Naive thymus-derived CD8-positive, alpha-beta T cell (primary cell): Measurements from ENCODE around the gene SYT7. TPM values are rescaled to one million over a fixed set of nuclear protein-coding genes. Genes with fewer than 3 reads are reported as not detected.

Experiments
- ATAC-seq, 2 donors: fragments of 150-1000 bp; cut with Tn5 transposase in 1 of 2; sonication (Bioruptor Pico), chemical (Tn5 transposase) in 1 of 2; 1 replicate in 1 of 2; 2 replicates in 1 of 2; pipeline ENCODE4 v1.10.0; 2021; ENCODE audit warnings: mild to moderate bottlenecking in 2 of 2, moderate library complexity in 2 of 2
- POLR2A ChIA-PET: fragments of 350-600 bp; sonication (Branson Sonifier 250); formaldehyde crosslinking; loops from one replicate; lab custom pipeline; 2021; ENCODE audit warnings: antibody characterized with exemption; lab: Charles Lee
- DNase-seq, 10 donors: peaks; one replicate each; pipeline versions ENCODE4 v3.0.0 to v3.0.0-alpha.2; 2020 to 2022
- H3K27ac Mint-ChIP-seq, 10 donors: one replicate each; pipeline ENCODE4 v1.8.0; 2020 to 2022; ENCODE audit warnings: mild to moderate bottlenecking in 10 of 10, mixed read lengths in 10 of 10, moderate library complexity in 4 of 10, inconsistent platforms in 1 of 10
- H3K27me3 Mint-ChIP-seq, 5 donors: one replicate each; pipeline ENCODE4 v1.8.0; 2021 to 2022; ENCODE audit warnings: mixed read lengths in 5 of 5
- H3K36me3 Mint-ChIP-seq, 3 donors: one replicate each; pipeline ENCODE4 v1.8.0; 2020 to 2022; ENCODE audit warnings: mixed read lengths in 3 of 3, mild to moderate bottlenecking in 2 of 3, inconsistent platforms in 1 of 3
- H3K4me1 Mint-ChIP-seq, 4 donors: one replicate each; pipeline ENCODE4 v1.8.0; 2021 to 2022; ENCODE audit warnings: mixed read lengths in 4 of 4
- H3K4me3 Mint-ChIP-seq, 10 donors: one replicate each; pipeline ENCODE4 v1.8.0; 2020 to 2022; ENCODE audit warnings: mild to moderate bottlenecking in 10 of 10, mixed read lengths in 10 of 10, moderate library complexity in 6 of 10, inconsistent platforms in 1 of 10
- H3K9me3 Mint-ChIP-seq, 9 donors: one replicate each; pipeline ENCODE4 v1.8.0; 2020 to 2022; ENCODE audit warnings: mixed read lengths in 9 of 9, mild to moderate bottlenecking in 3 of 9, inconsistent platforms in 1 of 9, moderate library complexity in 1 of 9
- polyA plus RNA-seq, 3 donors: library from polyadenylated mRNA; unstranded; fragments of 300-500 nt; fragmentation: Illumina TruSeq; gene quantifications; one replicate each; pipeline ENCODE4 v1.2.3, GENCODE V29; 2021
- total RNA-seq, 8 experiments: library from RNA in 2 of 8; stranded (reverse) in 2 of 8; gene quantifications; one replicate each; pipeline ENCODE4 v1.2.3 and lab custom pipeline; 2021 to 2026

Gene SYT7, protein sequence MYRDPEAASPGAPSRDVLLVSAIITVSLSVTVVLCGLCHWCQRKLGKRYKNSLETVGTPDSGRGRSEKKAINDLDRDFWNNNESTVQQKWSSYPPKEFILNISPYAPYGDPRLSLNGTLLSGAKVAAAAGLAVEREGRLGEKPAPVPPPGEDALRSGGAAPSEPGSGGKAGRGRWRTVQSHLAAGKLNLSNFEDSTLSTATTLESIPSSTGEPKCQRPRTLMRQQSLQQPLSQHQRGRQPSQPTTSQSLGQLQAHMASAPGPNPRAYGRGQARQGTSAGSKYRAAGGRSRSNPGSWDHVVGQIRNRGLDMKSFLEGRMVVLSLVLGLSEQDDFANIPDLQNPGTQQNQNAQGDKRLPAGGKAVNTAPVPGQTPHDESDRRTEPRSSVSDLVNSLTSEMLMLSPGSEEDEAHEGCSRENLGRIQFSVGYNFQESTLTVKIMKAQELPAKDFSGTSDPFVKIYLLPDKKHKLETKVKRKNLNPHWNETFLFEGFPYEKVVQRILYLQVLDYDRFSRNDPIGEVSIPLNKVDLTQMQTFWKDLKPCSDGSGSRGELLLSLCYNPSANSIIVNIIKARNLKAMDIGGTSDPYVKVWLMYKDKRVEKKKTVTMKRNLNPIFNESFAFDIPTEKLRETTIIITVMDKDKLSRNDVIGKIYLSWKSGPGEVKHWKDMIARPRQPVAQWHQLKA
- total RNA-seq (not detected), polyA plus RNA-seq (under 1 TPM in 1 of 3 donors, not detected in 2; 0.06 TPM), total RNA-seq (lab: John Stamatoyannopoulos, UW) (0 to 0.71 (median 0.20) reads per million in 6 experiments)

DNA sequence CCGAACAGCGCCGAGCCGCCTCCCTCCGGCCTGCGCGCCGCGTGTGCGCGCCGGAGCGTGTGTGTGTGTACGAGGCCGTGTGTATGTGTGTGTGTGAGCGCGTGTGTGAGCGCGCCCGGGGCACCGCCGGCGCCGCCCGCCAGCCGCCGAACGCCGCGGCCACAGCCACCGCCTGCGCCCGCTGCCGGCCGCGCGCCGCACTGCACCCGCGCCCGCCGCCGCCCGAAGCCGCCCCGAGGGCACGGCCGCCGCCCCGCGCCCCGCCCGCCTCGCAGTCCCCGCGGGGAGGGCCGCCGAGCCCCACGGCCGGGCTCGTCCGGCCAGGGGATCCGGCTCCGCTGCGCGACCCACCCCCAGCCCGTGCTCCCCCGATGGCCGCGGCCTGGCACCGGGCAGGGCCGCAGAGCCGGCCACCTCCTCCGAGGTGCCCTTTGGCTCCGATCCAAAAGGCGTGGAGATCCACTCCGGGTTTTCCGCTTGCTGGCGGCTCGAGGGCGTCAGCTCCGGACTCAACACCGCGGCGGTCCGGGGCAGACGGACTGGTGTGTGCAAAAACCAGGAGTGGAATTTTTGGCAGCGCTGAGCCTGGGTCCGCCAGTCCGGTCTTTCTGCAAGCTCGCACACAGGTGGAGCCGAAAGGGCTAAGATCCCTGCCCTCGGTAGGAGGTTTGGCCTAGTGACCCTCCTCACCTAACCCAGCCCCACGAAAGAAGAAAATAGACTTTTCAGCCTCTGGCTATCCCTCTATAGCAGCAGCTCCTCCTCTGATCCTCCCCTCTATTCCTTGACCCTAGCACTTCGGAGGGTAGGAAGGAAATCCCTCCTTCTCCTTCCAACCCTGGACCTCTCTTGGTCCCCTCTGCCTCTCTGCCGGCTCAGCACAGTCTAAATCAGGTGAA lies at the start of gene SYT7:
Gene SYT7, minus strand, starts transcription at position 47 of the 899 bp plus-strand sequence. CDS start 256 bp downstream, outside the sequence.
- peak within 1 kb of the TSS; percentile 78 to 90 (median 85) for H3K4me3 Mint-ChIP-seq
- ATAC-seq = peak; percentile 86
- H3K27me3 Mint-ChIP-seq = peaks cover 17 to 57% (median 34%) of the 10 kb centered on the region in 5 donors
- POLR2A ChIA-PET = interaction anchor here (0.8 to 1.6 kb wide), 2 partner anchors 151 to 211 kb away, joined by 3 to 4 read pairs; partner anchors contain the start of genes CPSF7, FEN1, SDHAF2 and TMEM258
- H3K36me3 Mint-ChIP-seq = no peaks in the 10 kb centered on the region
- no peaks in the 10 kb centered on the region for H3K9me3 Mint-ChIP-seq
- peak within 1 kb of the TSS in 9 of 10 donors; percentile 19 to 85 (median 74) for H3K27ac Mint-ChIP-seq
- DNase-seq = peak; percentile 79 to 100 (median 92)
- peaks cover 6 to 19% (median 13%) of the 10 kb centered on the region in 4 donors for H3K4me1 Mint-ChIP-seq

DNA sequence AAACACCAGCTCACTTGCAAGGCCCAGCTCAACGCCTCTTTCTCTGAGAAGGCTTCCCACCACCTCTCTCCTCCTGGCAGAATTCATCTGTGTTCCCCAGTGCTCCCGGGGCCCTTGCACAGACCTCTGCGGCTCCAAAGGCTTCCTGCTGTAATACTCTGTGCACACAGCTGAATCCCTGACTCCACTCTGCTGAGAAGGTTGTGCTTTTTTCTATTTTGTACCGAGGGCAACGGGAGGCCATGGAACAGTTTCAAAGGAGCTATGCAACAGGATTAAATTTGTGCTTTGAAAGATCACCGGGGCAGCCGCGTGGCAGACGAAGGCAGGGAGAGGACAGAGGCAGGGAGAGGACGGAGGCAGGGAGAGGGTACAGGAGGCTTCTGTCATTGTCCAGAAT lies 49.2 kb upstream of the SYT7 start:
- POLR2A ChIA-PET = no interaction called here
- H3K27me3 Mint-ChIP-seq = peaks cover 3 to 32% (median 7%) of the 10 kb centered on the region in 5 donors
- H3K27ac Mint-ChIP-seq = no peak overlapping the region
- DNase-seq (no peak), ATAC-seq (no peak)
- H3K4me3 Mint-ChIP-seq = no peak overlapping the region
- H3K4me1 Mint-ChIP-seq = no peaks in the 10 kb centered on the region
- H3K36me3 Mint-ChIP-seq = peaks cover 0 to 3% (median 0%) of the 10 kb centered on the region in 3 donors
- H3K9me3 Mint-ChIP-seq = peaks cover 0 to 1% (median 0%) of the 10 kb centered on the region in 9 donors

DNA sequence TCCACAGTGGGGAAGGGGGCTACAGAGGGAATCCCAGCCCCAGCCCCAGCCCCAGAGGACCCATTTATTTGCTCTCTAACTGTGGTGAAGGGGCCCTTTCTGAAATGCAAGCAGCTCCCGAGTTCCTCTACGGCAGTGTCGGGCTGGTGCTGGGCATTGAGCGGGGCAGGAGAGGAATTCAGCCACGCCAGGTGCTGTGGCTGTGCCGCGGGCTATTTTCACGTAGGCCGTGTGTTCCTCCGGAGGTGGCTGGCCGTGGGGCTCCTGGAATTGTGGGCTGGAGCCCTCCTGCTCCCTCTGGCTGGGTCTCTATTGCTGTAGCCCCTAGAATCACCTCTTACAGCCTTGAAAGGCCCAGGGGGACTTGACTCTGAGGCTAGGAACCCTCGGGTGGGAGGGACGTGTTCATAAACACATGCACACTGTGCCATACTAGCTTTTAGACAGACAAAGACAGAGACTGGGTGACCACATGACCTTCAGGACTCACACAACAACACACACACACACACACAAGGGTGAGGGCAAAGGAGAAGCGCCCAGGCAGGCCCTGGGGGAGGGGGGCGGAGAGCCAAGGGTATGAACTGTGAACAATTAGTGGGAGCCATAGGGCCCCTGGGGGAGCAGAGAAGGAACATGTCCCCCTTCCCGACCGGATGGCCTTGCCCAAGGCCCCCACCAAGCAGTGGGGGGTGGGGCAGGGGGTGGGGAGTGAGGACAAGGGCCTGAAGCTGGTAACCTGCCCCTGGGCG lies 48.4 kb upstream of the SYT7 start:
- DNase-seq = no peak
- H3K27ac Mint-ChIP-seq = no peak overlapping the region
- H3K4me3 Mint-ChIP-seq = no peak overlapping the region
- ATAC-seq = no peak
- peaks cover 3 to 32% (median 7%) of the 10 kb centered on the region in 5 donors for H3K27me3 Mint-ChIP-seq
- H3K4me1 Mint-ChIP-seq = no peaks in the 10 kb centered on the region
- POLR2A ChIA-PET = no interaction called here
- peaks cover 0 to 3% (median 0%) of the 10 kb centered on the region in 3 donors for H3K36me3 Mint-ChIP-seq
- H3K9me3 Mint-ChIP-seq = peaks cover 0 to 1% (median 0%) of the 10 kb centered on the region in 9 donors

DNA sequence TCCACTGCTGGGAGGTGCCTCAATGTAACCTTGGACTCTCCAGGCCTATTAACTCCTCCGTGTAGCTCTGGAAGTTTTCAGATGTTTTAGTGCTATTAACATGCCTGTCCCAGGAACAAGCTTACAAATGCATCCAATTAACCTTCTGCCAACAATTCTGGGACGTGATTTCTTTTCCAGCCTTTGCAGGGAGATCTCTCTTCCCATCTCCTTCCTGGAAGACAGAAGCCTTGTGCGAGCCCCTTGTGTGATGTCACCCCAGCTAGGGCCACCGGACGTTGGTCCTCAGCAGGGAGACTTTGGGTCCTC lies 47.7 kb upstream of the SYT7 start:
- Mint-ChIP-seq H3K4me3 (no peak overlapping the region), H3K36me3 (peaks cover 0 to 3% (median 0%) of the 10 kb centered on the region in 3 donors), H3K27ac (no peak overlapping the region), H3K27me3 (peaks cover 3 to 32% (median 6%) of the 10 kb centered on the region in 5 donors), H3K4me1 (no peaks in the 10 kb centered on the region), H3K9me3 (peaks cover 0 to 1% (median 0%) of the 10 kb centered on the region in 9 donors)
- POLR2A ChIA-PET = no interaction called here
- ATAC-seq = no peak
- DNase-seq = no peak

DNA sequence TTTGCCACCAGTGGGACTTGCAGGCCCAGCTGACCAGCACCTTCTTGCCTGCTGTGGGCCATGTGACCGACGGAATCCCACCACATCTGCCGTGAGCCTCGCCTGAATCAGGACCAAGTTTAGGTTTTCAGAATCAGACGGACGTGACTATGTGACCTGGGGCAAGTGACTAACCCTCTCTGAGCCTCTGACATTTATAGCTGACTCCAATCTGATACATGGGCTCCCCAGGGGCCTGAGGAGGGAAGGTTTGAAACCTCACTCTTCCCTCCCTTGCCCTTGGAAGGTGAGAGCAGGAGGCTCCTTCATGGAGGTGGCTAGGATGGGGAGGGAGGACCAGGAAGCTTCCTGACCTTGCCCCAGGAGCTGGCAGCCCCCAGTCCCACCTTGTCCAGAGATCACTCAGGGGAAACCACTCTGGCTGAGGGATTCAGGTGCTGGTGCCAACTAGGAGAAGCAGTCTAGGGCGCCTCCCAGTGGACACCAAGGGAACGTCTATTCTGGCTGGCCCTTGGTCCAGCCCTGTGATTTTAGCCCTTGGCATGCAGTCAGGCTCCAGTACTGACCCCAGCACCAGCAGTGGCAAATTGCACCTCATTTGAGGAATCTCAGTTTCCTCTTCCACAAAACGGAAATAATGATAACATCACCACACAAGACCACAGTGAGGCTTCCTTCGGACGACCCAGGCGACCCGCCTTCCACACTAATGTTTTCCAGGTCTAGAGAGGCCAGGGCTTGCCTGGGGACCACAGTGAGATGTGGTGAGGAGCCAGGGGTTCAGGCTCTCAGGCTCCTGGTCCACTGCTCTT lies 47.2 kb upstream of the SYT7 start:
- no peak overlapping the region for H3K27ac Mint-ChIP-seq
- no peaks in the 10 kb centered on the region for H3K4me1 Mint-ChIP-seq
- POLR2A ChIA-PET = no interaction called here
- peaks cover 0 to 1% (median 0%) of the 10 kb centered on the region in 9 donors for H3K9me3 Mint-ChIP-seq
- DNase-seq (peak in 3 of 10 donors; percentile 7 to 13 (median 12)), ATAC-seq (no peak)
- H3K4me3 Mint-ChIP-seq = no peak overlapping the region
- H3K27me3 Mint-ChIP-seq = peaks cover 3 to 32% (median 7%) of the 10 kb centered on the region in 5 donors
- H3K36me3 Mint-ChIP-seq = peaks cover 0 to 3% (median 0%) of the 10 kb centered on the region in 3 donors

DNA sequence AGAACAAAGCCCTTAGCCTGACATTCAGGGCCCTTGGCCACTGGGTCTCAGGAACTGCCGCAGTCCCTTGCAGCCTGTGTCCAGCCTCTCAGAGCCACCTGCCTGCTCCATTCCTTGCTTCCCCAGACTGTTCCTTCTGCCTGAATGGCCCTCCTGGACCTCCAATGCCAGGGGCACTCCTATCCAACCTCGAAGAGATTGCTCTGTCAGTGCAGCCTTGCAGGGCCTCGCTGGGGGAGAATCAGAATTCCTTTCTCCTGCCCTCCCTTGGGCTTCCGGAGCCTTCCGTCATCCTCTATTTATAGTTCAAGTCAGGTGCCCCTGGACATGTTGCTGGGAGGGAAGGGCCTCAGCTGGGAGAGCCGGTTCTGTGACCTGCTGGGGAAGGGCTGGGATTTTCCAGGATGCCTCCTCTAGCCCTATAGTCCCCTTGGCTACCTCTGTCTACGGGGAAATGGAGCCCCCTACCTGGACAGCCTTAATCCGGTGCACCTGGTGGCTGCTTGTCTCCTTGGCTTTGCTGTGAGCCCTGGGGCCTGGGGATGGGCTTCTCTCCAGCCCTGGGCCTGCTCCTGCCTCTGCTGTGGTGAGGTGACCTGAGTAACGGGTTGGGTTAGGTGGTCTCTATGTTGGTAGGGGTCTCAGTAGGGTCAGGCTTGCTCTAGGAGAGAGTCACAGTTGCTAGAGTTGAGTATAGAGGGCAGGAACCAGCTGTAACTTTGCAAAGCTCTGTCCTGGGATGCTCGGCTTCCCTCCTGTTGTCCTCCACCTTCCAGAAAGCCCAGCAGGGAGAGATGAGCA lies 45.9 kb upstream of the SYT7 start:
- no peak for ATAC-seq
- Mint-ChIP-seq H3K36me3 (peaks cover 0 to 3% (median 0%) of the 10 kb centered on the region in 3 donors), H3K4me1 (no peaks in the 10 kb centered on the region), H3K9me3 (peaks cover 0 to 1% (median 0%) of the 10 kb centered on the region in 9 donors), H3K27ac (no peak overlapping the region), H3K27me3 (peaks cover 3 to 32% (median 15%) of the 10 kb centered on the region in 5 donors), H3K4me3 (no peak overlapping the region)
- DNase-seq = no peak
- POLR2A ChIA-PET = no interaction called here

DNA sequence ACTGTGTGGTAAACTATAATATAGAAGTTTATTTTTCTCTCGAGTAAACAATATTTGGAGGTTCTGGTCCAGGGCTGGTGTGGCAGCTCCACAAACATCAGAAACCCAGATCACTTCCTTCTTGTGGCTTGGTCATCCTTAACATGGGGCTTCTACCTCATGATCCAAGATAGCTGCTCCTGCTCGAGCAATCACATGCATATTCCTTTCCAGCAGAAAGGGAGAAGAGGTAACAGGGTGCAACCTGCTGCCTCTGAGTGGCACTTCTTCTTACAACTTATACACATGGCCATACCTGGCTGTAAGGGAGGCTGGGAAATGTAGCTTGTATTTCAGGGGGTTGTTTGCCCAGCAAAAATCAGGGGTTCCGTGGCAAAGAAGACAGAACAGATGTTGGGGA lies 44.6 kb upstream of the SYT7 start:
- H3K4me1 Mint-ChIP-seq = no peaks in the 10 kb centered on the region
- H3K4me3 Mint-ChIP-seq = no peak overlapping the region
- peaks cover 0 to 3% (median 0%) of the 10 kb centered on the region in 3 donors for H3K36me3 Mint-ChIP-seq
- POLR2A ChIA-PET = no interaction called here
- H3K9me3 Mint-ChIP-seq = peaks cover 0 to 1% (median 0%) of the 10 kb centered on the region in 9 donors
- peaks cover 7 to 45% (median 22%) of the 10 kb centered on the region in 5 donors for H3K27me3 Mint-ChIP-seq
- ATAC-seq = no peak
- no peak overlapping the region for H3K27ac Mint-ChIP-seq
- DNase-seq = no peak

DNA sequence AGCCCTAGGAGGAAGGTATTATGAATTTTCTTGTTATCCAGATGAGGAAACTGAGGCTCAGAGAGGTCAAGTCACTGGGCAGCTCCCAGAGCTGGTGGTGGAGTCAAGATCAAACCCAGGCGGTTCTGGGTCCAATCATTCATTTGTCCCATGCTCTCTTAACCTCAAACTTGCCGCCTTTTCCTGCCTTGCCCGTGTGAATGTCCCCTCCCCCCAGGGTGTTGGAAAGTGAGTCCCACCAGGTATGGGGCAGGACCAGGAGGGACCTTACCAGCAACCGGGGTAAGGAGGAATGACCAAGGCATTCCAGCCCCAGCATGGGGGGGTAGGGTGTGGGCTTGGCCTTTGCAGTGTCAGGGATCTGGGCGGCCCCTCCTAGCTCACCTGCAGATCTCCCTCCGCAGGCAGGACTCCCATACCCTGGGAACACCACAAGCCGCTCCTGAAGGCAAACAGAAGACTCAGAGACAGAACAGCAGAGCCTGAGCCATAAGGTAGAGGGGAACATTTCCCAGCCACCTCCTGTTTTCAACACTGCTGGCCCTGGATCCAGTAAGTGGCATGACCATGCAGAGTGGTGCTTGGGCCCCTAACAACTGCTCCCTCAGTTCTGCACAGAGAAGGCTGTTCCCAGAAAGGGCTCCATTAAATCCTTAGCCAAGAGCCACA lies 41.2 kb upstream of the SYT7 start:
- ATAC-seq (no peak), DNase-seq (no peak)
- H3K27me3 Mint-ChIP-seq = peaks cover 11 to 29% (median 14%) of the 10 kb centered on the region in 5 donors
- H3K27ac Mint-ChIP-seq = no peak overlapping the region
- no peaks in the 10 kb centered on the region for H3K9me3 Mint-ChIP-seq
- H3K36me3 Mint-ChIP-seq = peaks cover 0 to 3% (median 0%) of the 10 kb centered on the region in 3 donors
- H3K4me1 Mint-ChIP-seq = no peaks in the 10 kb centered on the region
- POLR2A ChIA-PET = no interaction called here
- H3K4me3 Mint-ChIP-seq = no peak overlapping the region

DNA sequence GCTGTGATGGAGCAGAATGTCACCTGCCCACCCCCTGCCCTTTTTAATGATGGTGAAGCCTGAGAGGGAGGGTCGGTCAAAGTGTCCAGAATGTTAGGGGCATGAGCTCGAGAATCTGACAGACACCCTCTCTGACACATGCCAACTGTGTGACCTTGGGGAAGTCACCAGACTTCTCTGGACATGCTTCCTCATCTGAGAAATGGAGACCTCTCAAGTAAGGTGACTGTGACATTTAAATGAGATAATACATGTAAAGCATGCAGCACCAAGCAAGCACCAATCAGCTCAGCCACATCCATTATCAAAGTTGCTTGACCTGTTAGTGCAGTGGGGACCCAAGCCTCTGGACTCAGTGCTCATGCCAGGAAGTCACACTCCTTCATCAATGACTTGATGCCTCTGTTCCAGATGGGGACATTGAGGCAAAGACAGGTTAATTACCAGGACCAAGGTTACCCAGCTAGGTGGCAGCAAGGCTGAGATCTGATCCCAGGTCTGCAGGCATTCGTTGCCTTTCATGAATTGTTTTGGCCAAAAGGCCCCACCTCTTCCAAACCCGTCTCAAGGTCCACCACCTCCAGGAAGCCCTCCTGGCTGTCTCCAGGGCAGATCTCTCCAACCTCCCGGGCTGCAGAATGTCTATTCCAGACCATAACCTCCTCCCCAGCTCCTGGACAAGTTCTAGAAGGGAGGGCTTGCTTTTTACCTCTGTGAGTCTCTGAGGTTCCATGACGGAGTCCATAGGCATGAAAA lies 38.8 kb upstream of the SYT7 start:
- DNase-seq (no peak), ATAC-seq (no peak)
- Mint-ChIP-seq H3K36me3 (no peaks in the 10 kb centered on the region), H3K9me3 (no peaks in the 10 kb centered on the region), H3K27me3 (peaks cover 12 to 29% (median 17%) of the 10 kb centered on the region in 5 donors), H3K27ac (no peak overlapping the region), H3K4me3 (no peak overlapping the region), H3K4me1 (no peaks in the 10 kb centered on the region)
- POLR2A ChIA-PET = interaction anchor here (0.6 kb wide), 1 partner anchor 738 kb away, joined by 5 read pairs; no protein-coding TSS in a partner anchor
